GM18951 (cell line): Measurements from ENCODE around the gene FAN1.

ENCODE experiments used
- POLR2A ChIP-seq: IDR thresholded peaks from 4 replicates; pipeline ENCODE4 v1.6.1; 2011; ENCODE audit warnings: mild to moderate bottlenecking; ENCODE audit not compliant: insufficient read length, insufficient read depth; ENCODE audit errors: extremely low read depth
- in situ Hi-C: fragments of 300-500 bp; cut with MboI; formaldehyde crosslinking; loops from one replicate; pipeline ENCODE4 v1.12.0; 2022; ENCODE audit warnings: low sequenced_read_pairs, mixed read lengths, inconsistent platforms; ENCODE audit not compliant: unreplicated experiment

FAN1 gene

DNA sequence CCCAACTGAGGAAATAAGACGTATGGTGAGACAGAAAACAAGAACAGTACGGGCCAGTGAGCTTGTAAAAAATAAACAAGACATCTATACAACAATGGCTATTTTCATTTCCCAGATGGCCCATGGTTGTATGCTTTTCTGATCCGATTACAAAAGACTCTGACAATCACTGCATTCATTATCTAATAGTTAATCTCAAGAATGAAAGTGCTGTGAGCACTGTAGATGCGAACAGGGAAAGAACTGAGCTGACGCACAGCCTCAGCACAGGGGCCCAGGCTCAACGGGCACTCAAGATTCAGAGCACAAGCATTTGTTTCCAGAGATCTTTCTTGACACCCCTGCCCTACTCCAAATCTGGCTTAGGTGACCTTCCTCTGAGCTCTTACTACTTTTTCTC is 80.8 kb downstream of the FAN1 start:
- TF ChIP-seq POLR2A, result no peak
- in situ Hi-C loops, result no loop called here

DNA sequence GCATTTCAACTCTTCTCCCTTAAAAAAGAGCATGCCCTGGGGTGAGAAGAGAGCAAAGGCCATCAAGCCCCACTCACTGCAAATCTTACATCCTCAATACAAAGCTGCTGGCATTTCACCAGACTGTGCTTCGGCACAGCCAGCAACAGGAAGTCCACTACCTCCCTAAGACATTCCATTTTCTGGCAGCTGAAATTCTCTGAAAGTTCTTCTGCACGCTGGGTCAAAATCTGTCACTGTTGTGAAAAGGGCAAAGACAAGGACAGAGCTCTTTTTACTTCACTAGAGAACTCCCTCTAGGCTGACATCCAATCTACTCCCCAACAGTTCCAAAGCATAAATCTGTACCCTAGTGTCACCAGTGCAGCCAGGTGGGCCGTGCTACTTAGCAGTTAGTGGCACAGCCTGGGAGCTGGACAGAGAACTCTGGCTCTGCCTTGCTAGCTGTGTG is 81.4 kb downstream of the FAN1 start:
- in situ Hi-C loops, result no loop called here
- no peak for TF ChIP-seq POLR2A

DNA sequence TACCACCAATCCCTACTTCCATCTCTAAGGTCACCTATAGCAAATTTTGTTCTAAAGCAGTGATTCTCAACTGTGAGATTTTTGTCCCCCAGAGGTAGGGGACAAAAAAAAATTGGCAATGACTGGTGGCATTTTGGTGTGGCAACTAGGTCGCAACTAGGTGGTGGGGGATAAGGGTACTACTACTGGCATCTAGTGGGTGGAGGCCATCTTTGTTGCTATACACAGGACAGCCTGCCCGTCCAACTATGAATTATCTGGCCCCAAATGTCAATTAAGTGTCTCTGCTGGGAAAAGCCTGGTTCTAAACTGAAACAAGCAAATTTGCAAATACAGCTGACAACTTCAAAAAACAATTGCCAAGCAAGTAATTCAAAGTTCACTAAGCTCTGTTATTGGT is 86.3 kb downstream of the FAN1 start:
- in situ Hi-C loops, result no loop called here
- no peak for TF ChIP-seq POLR2A

DNA sequence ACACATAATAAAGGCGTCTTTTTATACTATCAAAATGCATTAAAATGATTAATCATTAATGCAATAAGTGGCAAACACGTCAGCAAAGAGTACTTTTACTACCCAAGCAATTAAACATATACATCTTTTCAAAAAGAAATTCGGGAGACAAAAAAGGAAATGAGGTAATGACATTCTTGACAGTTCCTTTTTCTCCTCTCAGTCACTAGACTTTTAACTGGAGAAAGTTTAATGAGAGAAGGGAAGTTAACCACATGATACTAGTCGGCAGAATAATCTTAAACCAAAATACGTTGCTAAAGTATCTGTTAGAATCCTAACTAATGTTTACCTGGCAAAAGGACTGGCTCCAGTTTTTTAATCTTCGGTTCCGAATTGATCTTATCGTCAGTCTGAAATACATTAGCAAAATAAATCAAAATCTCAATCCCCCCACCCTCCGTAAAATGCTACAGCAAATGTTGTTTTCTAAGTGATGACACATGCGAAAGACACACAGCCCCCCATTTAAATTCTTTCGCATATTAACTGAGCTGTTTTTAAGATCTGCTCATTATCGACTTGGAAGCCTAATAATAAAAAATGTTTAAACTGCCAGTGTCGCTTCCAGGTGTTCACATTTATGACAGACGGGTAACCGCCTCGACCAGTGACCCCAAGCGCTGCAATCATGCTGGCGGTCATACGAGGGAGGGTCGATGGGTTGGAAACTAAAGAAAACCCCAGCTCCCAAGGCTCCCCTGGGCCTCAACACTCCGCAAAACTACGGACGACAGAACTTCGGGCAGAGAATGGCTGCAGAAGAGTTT is 86.9 kb downstream of the FAN1 start:
- in situ Hi-C loops, result no loop called here
- TF ChIP-seq POLR2A, result no peak

DNA sequence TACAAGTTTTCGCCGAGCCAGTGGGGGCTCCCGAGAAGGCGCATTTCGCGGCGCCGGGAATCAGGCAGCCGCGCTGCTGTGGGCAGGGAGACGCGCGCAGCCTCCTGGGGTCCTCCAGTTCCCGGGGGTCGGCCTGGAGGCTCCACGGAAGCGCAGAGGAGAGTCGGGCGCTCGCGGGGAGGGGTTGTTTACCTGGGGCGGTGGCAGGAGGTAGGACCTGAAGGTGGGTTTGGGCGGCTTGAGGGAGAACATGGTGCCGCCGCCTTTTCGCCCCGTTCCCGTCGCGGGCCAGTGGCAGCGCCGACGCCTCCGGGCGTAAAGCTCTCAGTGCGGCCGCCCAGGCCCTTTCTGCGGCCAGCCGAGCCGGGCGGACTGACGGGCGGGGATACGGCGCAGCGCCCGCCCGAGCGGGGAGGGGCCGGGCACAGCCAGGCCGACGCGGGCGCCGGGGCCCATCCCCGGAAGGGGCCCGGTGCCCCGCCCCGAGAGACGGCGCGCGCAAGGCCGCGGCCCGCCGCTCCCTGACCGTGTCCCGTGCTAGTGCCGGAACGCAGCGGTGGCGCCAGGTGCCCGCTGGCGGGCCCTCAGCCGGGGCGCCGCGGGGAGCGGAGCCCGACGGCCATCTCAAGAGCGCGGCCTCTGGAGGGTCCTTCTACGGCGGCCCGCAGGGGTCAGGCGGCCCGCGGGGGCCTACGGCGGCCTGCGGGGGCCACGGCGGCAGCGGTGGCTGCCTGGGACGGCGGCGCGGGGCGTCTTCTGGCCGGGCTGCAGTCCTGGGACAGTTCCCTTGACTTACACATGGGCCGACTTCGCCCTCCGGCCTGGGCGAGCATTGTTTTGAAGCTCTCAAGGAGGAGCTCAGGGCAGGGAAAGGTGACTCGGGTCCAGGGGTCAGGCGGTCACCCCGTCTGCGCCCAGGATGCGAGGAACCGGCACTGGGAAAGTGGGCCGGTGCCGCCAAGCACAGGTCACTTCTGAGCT is 87.8 kb downstream of the FAN1 start, which contains the start of gene MTMR10:
MTMR10 (minus strand) TSS at position 374 of the 981 bp plus-strand sequence; CDS start at position 252, 122 bp downstream.
- peak; percentile 97 for TF ChIP-seq POLR2A
- in situ Hi-C loops, result no loop called here

DNA sequence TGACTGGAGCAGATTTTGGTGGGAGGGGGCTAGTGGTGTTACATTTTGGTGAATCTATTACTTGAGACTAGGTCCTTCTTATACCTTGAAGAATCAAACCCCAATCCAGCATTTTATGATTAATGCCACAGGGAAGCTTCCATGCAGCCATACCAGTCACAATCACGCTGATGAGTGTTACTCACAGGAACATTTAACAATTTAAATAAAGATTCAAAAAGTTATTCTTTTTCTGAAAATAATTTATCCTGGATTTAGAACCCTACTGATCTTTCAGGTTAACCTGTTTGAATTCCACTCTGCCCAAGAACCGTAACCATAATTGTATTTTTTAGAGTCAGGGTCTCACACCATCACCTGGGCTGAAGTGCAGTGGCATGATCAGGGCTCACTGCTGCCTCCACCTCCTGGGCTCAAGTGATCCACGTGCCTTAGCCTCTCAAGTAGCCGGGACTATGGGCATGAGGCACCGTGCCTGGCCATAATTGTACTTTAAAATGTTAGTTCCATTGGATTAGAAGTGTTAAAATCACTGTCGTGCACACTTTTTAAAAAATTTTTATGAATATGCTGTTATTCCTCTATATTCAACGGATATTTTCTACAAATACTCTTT is 88.6 kb downstream of the FAN1 start:
- in situ Hi-C loops, result no loop called here
- TF ChIP-seq POLR2A, result no peak
